Measurements from ENCODE around the gene WWP2.

The WWP2 gene

DNA sequence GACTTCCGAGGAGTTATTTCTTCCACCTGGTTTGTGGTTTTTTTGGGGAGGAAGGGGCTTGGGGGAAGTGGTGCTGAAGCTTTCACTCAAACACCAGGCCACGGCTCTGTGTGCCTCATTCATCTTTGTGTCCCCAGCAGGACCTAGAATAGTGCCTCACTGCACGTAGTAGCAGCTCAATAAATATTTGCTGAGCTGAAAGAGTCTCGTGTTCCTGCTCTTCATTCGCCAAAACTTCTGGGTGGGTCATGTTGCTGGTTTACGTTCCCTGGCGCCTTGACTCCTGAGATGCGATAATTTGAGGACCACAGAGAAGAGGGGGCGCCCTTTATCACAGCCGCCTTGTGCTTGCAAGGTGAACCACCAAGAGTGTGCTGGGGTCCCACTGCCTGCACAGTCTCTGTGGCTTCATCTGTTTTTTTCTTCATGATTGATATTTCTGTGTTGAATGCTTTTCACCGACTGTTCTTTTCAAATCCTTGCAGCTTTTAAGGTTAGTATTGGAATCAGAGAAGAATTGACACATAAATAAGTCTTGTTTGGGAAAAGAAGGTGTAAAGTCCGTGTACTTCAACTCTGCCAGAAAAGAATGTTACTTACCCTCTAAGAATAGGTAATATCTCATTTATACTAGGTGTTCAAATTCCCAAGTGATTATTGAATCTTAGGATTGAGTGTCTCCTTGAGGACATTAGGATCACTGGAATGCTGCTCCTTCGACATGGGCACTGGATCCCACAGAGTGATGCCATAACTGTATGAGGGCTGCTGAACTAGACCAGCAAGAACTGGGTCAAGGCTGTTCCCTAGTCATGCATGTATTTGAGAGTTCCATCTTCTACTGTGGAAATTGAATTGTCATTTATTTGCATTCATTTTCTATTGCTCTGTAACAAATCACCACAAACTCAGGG, 96.3 kb downstream of the WWP2 start:
- Histone ChIP-seq H3K4me2 (ENCODE audit: low read depth, low read length, poor library complexity, severe bottlenecking) (no peak overlapping the region), H3K4me1 (ENCODE audit: insufficient read depth, low read length, poor library complexity, severe bottlenecking) (no peaks in the 10 kb centered on the region), H3K79me2 (ENCODE audit: insufficient read depth, low read length) (no peaks in the 10 kb centered on the region), H3K9me3 (ENCODE audit: insufficient read depth, low read depth, low read length) (no peaks in the 10 kb centered on the region), H3F3A (ENCODE audit: low read depth) (no peaks in the 10 kb centered on the region), H3K27me3 (ENCODE audit: insufficient read depth, low read length, poor library complexity, severe bottlenecking) (no peaks in the 10 kb centered on the region), H3K9ac (ENCODE audit: low read depth, low read length, poor library complexity, severe bottlenecking) (no peak overlapping the region), H2AFZ (ENCODE audit: low read length) (no peak overlapping the region), H3K36me3 (ENCODE audit: insufficient read depth, low read length) (peaks cover 5% of the 10 kb centered on the region; the same call in 1 of the 2 replicates), H3K4me3 (ENCODE audit: low read length, poor library complexity, severe bottlenecking) (no peak overlapping the region), H3K9me2 (replicated peaks; ENCODE audit: low read depth, low read length) (no peaks in the 10 kb centered on the region), H4K20me1 (ENCODE audit: insufficient read depth, low read length, poor library complexity, severe bottlenecking) (no peaks in the 10 kb centered on the region)
- TF ChIP-seq CTCF (conservative IDR thresholded peaks at IDR 0.05; ENCODE audit: low read length) (no peak), EZH2phosphoT487 (IDR thresholded peaks at IDR 0.05; ENCODE audit: borderline replicate concordance) (no peak)

DNA sequence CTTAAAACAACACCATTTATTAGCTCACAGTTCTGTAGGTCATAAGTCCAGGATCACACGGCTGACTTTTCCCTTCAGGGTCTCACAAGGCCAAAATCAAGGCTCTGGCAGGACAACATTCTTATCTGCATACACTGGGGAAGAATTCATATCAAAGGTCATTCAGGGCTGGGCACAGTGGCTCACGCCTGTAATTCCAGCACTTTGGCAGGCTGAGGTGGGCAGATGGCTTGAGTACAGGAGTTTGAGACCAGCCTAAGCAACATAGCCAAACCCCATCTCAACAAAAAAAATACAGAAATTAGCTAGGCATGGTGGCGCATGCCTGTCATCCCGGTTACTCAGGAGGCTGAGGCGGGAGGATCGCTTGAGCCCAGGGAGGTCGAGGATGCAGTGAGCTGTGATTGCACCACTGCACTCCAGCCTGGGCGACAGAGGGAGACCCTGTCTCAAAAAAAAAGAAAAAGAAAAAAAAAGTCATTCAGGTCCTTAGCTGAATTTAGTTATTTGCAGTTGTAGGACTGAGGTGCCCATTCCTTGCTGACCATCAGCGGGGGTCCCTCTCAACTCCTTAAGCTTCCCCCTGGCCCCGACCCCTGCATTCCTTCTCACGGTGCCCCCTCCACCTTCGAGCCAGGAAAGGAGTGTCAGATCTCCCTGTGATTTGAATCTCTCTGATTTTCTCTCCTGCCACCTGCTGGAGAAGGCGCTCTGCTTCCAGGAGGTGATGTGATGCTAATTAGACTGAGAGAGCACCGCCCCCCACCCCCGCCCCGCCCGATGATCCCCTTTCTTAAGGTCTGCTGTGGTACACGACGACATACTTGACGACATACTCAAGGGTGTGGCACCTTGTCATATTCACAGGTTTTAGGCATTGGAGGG, 97.2 kb downstream of the WWP2 start:
- peaks cover 5% of the 10 kb centered on the region; the same call in 1 of the 2 replicates for H3K36me3 ChIP-seq (ENCODE audit: insufficient read depth, low read length)
- H3K9me3 ChIP-seq (ENCODE audit: insufficient read depth, low read depth, low read length), result no peaks in the 10 kb centered on the region
- no peaks in the 10 kb centered on the region for H3K27me3 ChIP-seq (ENCODE audit: insufficient read depth, low read length, poor library complexity, severe bottlenecking)
- no peaks in the 10 kb centered on the region for H4K20me1 ChIP-seq (ENCODE audit: insufficient read depth, low read length, poor library complexity, severe bottlenecking)
- H2AFZ ChIP-seq (ENCODE audit: low read length), result no peak overlapping the region
- H3F3A ChIP-seq (ENCODE audit: low read depth), result no peaks in the 10 kb centered on the region
- no peak overlapping the region for H3K4me2 ChIP-seq (ENCODE audit: low read depth, low read length, poor library complexity, severe bottlenecking)
- no peak overlapping the region for H3K4me3 ChIP-seq (ENCODE audit: low read length, poor library complexity, severe bottlenecking)
- no peaks in the 10 kb centered on the region for H3K79me2 ChIP-seq (ENCODE audit: insufficient read depth, low read length)
- TF ChIP-seq CTCF (conservative IDR thresholded peaks at IDR 0.05; ENCODE audit: low read length) (peak; percentile 35), EZH2phosphoT487 (IDR thresholded peaks at IDR 0.05; ENCODE audit: borderline replicate concordance) (no peak)
- no peak overlapping the region for H3K9ac ChIP-seq (ENCODE audit: low read depth, low read length, poor library complexity, severe bottlenecking)
- no peaks in the 10 kb centered on the region for H3K4me1 ChIP-seq (ENCODE audit: insufficient read depth, low read length, poor library complexity, severe bottlenecking)
- no peaks in the 10 kb centered on the region for H3K9me2 ChIP-seq (replicated peaks; ENCODE audit: low read depth, low read length)

GRCh38 chr16:69860233-69861231, 98.4 kb downstream of the WWP2 start:
- no peaks in the 10 kb centered on the region for H3K27me3 ChIP-seq (ENCODE audit: insufficient read depth, low read length, poor library complexity, severe bottlenecking)
- no peak overlapping the region for H2AFZ ChIP-seq (ENCODE audit: low read length)
- H3K36me3 ChIP-seq (ENCODE audit: insufficient read depth, low read length), result peaks cover 5% of the 10 kb centered on the region; the same call in 1 of the 2 replicates
- H4K20me1 ChIP-seq (ENCODE audit: insufficient read depth, low read length, poor library complexity, severe bottlenecking), result no peaks in the 10 kb centered on the region
- TF ChIP-seq EZH2phosphoT487 (IDR thresholded peaks at IDR 0.05; ENCODE audit: borderline replicate concordance), result no peak
- no peak for TF ChIP-seq CTCF (conservative IDR thresholded peaks at IDR 0.05; ENCODE audit: low read length)
- H3K9me3 ChIP-seq (ENCODE audit: insufficient read depth, low read depth, low read length), result no peaks in the 10 kb centered on the region
- no peak overlapping the region for H3K9ac ChIP-seq (ENCODE audit: low read depth, low read length, poor library complexity, severe bottlenecking)
- no peaks in the 10 kb centered on the region for H3K4me1 ChIP-seq (ENCODE audit: insufficient read depth, low read length, poor library complexity, severe bottlenecking)
- no peaks in the 10 kb centered on the region for H3F3A ChIP-seq (ENCODE audit: low read depth)
- H3K9me2 ChIP-seq (replicated peaks; ENCODE audit: low read depth, low read length), result no peaks in the 10 kb centered on the region
- no peak overlapping the region for H3K4me2 ChIP-seq (ENCODE audit: low read depth, low read length, poor library complexity, severe bottlenecking)
- no peaks in the 10 kb centered on the region for H3K79me2 ChIP-seq (ENCODE audit: insufficient read depth, low read length)
- H3K4me3 ChIP-seq (ENCODE audit: low read length, poor library complexity, severe bottlenecking), result no peak overlapping the region
